SK-N-SH (cell line): ENCODE measurements around the gene MACROD1. TPM values are rescaled to one million over a fixed set of nuclear protein-coding genes. Genes with fewer than 3 reads are reported as not detected.

Experiments
- CTCF ChIA-PET: fragments of 300-600, 350-600 bp; formaldehyde crosslinking; extraction: SDS; loops from one replicate; lab custom pipeline; 2021; lab: Yijun Ruan, JAX
- POLR2A ChIA-PET: fragments of 350-600 bp; sonication (Branson Sonifier 250); formaldehyde crosslinking; extraction: SDS; loops from one replicate; lab custom pipeline; 2020; ENCODE audit warnings: antibody characterized with exemption, inconsistent platforms; lab: Yijun Ruan, JAX
- DNase-seq: peaks from one replicate; pipeline ENCODE4 v3.0.0; 2012
- H2AFZ ChIP-seq: fragments of 200-600 bp; sonication (generic); 2 replicates; pipeline ENCODE4 v1.8.1; 2016; ENCODE audit warnings: antibody characterized with exemption, mild to moderate bottlenecking, low read depth
- H3F3A ChIP-seq: fragments of 200-600 bp; sonication (generic); replicated peaks from 2 replicates; pipeline ENCODE3; 2016; ENCODE audit warnings: antibody characterized with exemption, mild to moderate bottlenecking; ENCODE audit not compliant: insufficient read depth
- H3K27ac ChIP-seq, 2 experiments: fragments of 200-500 bp in 1 of 2; fragments of 200-600 bp in 1 of 2; sonication (Bioruptor generic) in 1 of 2; sonication (generic), shearing (Covaris generic) in 1 of 2; 2 replicates each; pipeline versions ENCODE4 v1.5.1 to v1.6.1; 2014 to 2016; ENCODE audit warnings: low read depth in 2 of 2, inconsistent platforms in 1 of 2, low read length in 1 of 2, mild to moderate bottlenecking in 1 of 2, mixed read lengths in 1 of 2
- H3K27me3 ChIP-seq: fragments of 200-600 bp; sonication (generic), shearing (Covaris generic); 2 replicates; pipeline ENCODE4 v1.6.1; 2016; ENCODE audit warnings: mixed run types; ENCODE audit not compliant: insufficient read depth
- H3K36me3 ChIP-seq, 2 experiments: fragments of 200-500 bp in 1 of 2; fragments of 200-600 bp in 1 of 2; sonication (Bioruptor generic) in 1 of 2; sonication (generic) in 1 of 2; replicated peaks in 1 of 2; 2 replicates each; pipeline versions ENCODE3 to v1.5.1; 2014 to 2016; ENCODE audit warnings: low read length in 1 of 2, mild to moderate bottlenecking in 1 of 2; ENCODE audit not compliant: insufficient read depth in 2 of 2, control insufficient read depth in 1 of 2
- H3K4me1 ChIP-seq, 2 experiments: fragments of 200-500 bp in 1 of 2; fragments of 200-600 bp in 1 of 2; sonication (Bioruptor generic) in 1 of 2; sonication (generic), shearing (Covaris generic) in 1 of 2; 2 replicates each; pipeline versions ENCODE4 v1.5.1 to v1.6.1; 2014 to 2016; ENCODE audit warnings: low read depth in 1 of 2, low read length in 1 of 2, mixed run types in 1 of 2; ENCODE audit not compliant: insufficient read depth in 2 of 2, control insufficient read depth in 1 of 2
- H3K4me2 ChIP-seq: fragments of 200-600 bp; sonication (generic), shearing (Covaris generic); 2 replicates; pipeline ENCODE4 v1.6.1; 2017; ENCODE audit warnings: mixed run types
- H3K4me3 ChIP-seq, 2 experiments: fragments of 200-500 bp in 1 of 2; fragments of 200-600 bp in 1 of 2; sonication (Bioruptor generic) in 1 of 2; sonication (generic), shearing (Covaris generic) in 1 of 2; 2 replicates each; pipeline versions ENCODE4 v1.5.1 to v1.8.1; 2014 to 2016; ENCODE audit warnings: low read depth in 2 of 2, inconsistent platforms in 1 of 2, low read length in 1 of 2, mild to moderate bottlenecking in 1 of 2, mixed read lengths in 1 of 2, moderate library complexity in 1 of 2
- H3K79me2 ChIP-seq: fragments of 200-600 bp; sonication (generic); 2 replicates; pipeline ENCODE4 v1.8.1; 2017; ENCODE audit warnings: mild to moderate bottlenecking; ENCODE audit not compliant: insufficient read depth
- H3K9ac ChIP-seq: fragments of 200-600 bp; sonication (generic); 2 replicates; pipeline ENCODE4 v1.6.1; 2017; ENCODE audit warnings: mixed run types
- H3K9me2 ChIP-seq: fragments of 200-600 bp; sonication (generic); 2 replicates; pipeline ENCODE4 v1.6.1; 2017; ENCODE audit warnings: mixed run types
- H3K9me3 ChIP-seq: fragments of 200-600 bp; sonication (generic); 2 replicates; pipeline ENCODE4 v1.6.1; 2017; ENCODE audit warnings: mixed run types, mild to moderate bottlenecking, moderate library complexity
- H4K20me1 ChIP-seq: fragments of 200-600 bp; sonication (generic); 2 replicates; pipeline ENCODE4 v1.6.1; 2017; ENCODE audit warnings: mild to moderate bottlenecking, mixed run types; ENCODE audit not compliant: insufficient read depth
- CHD2 ChIP-seq: fragments of 150-350 bp; IDR thresholded peaks from 2 replicates; pipeline ENCODE4 v1.6.1; 2018; ENCODE audit warnings: low read length; ENCODE audit not compliant: partially characterized antibody
- EP300 ChIP-seq, 2 experiments: IDR thresholded peaks; 2 replicates each; pipeline versions ENCODE4 v1.4.0 to v1.6.1; 2012; ENCODE audit warnings: borderline replicate concordance in 1 of 2, low read depth in 1 of 2, low read length in 1 of 2
- EZH2phosphoT487 ChIP-seq: fragments of 200-600 bp; sonication (generic); IDR thresholded peaks from 2 replicates; pipeline ENCODE4 v1.6.1; 2017; ENCODE audit warnings: low read depth, mixed run types, mild to moderate bottlenecking, antibody characterized with exemption, moderate library complexity, borderline replicate concordance
- FOSL2 ChIP-seq: IDR thresholded peaks from 2 replicates; pipeline ENCODE4 v1.4.0; 2012; ENCODE audit warnings: low read depth, mild to moderate bottlenecking, moderate library complexity, borderline replicate concordance
- FOXJ3 ChIP-seq: sonication (generic); formaldehyde crosslinking; IDR thresholded peaks from 2 replicates; pipeline ENCODE4 v1.5.1; 2020; ENCODE audit warnings: mild to moderate bottlenecking, missing genetic modification reagents
- GABPA ChIP-seq: IDR thresholded peaks from 2 replicates; pipeline ENCODE4 v1.4.0; 2012; ENCODE audit warnings: low read depth, mild to moderate bottlenecking
- MAX ChIP-seq: IDR thresholded peaks from 2 replicates; pipeline ENCODE4 v1.4.0; 2012; ENCODE audit warnings: low read depth
- MEF2A ChIP-seq: IDR thresholded peaks from 2 replicates; pipeline ENCODE4 v1.4.0; 2012; ENCODE audit warnings: low read depth, borderline replicate concordance
- PBX3 ChIP-seq: IDR thresholded peaks from 2 replicates; pipeline ENCODE4; 2012
- POLR2AphosphoS5 ChIP-seq: IDR thresholded peaks from 2 replicates; pipeline ENCODE4 v1.6.1; 2012; ENCODE audit warnings: low read depth, low read length
- RFX5 ChIP-seq: IDR thresholded peaks from 2 replicates; pipeline ENCODE4 v1.6.1; 2012; ENCODE audit warnings: mild to moderate bottlenecking, improper control_type of control experiment, low read length
- TAF1 ChIP-seq: IDR thresholded peaks from 2 replicates; pipeline ENCODE4 v1.6.1; 2012; ENCODE audit warnings: low read depth, mild to moderate bottlenecking, low read length, moderate library complexity, borderline replicate concordance
- USF1 ChIP-seq: IDR thresholded peaks from 2 replicates; pipeline ENCODE4 v1.4.0; 2012; ENCODE audit warnings: low read depth, borderline replicate concordance
- ZBTB33 ChIP-seq: IDR thresholded peaks from 2 replicates; pipeline ENCODE4 v1.4.0; 2012; ENCODE audit warnings: low read depth, borderline replicate concordance
- WGBS: methylation state at CpG from one replicate; pipeline ENCODE4 v1.1.6; 2017; ENCODE audit warnings: low lambda C conversion rate; 5-methylcytosine and 5-hydroxymethylcytosine counted together
- polyA plus RNA-seq, 3 experiments: library from polyadenylated mRNA; depleted of rRNA; stranded (reverse); fragments of >200 nt; gene quantifications; 2 replicates each; pipeline ENCODE4 v1.2.3, GENCODE V29; 2012
- TF ChIP-seq, protein P1 (sequence below): fragments of 200-600 bp; sonication (generic); IDR thresholded peaks from 2 replicates; pipeline ENCODE4 v1.6.1; 2017; ENCODE audit warnings: antibody characterized with exemption, mild to moderate bottlenecking, moderate library complexity
- TF ChIP-seq, protein P2 (sequence below): fragments of 150-350 bp; IDR thresholded peaks from 2 replicates; pipeline ENCODE4 v1.6.1; 2017; ENCODE audit warnings: antibody characterized with exemption, low read length, low read depth, borderline replicate concordance

MACROD1 gene
- polyA plus RNA-seq, 1 of the 3 experiments (the other 2 are of a cell fraction): 49.1 TPM

GRCh38 chr11:64059339-64060140 is 106.4 kb downstream of the MACROD1 start:
- Histone ChIP-seq H3K4me2 (no peak overlapping the region), H4K20me1 (no peaks in the 10 kb centered on the region), H3F3A (no peaks in the 10 kb centered on the region), H3K27me3 (no peaks in the 10 kb centered on the region), H3K79me2 (no peaks in the 10 kb centered on the region), H3K4me1 (peaks cover 4 to 96% of the 10 kb centered on the region in 2 experiments; a peak in 3 of 4 replicates), H3K36me3 (no peaks in the 10 kb centered on the region), H2AFZ (no peak overlapping the region), H3K27ac (peak overlapping the region in 1 of 2 experiments; percentile 98; a peak in 2 of 4 replicates), H3K9me2 (no peaks in the 10 kb centered on the region), H3K4me3 (no peak overlapping the region), H3K9ac (no peak overlapping the region), H3K9me3 (no peaks in the 10 kb centered on the region)
- ChIA-PET POLR2A (interaction anchor here (0.7 to 1.9 kb wide), 7 partner anchors 10 to 88 kb away, joined by 3 to 14 read pairs (median 5); no protein-coding TSS in a partner anchor), CTCF (interaction anchor here (1.0 to 3.1 kb wide), 2 partner anchors 45 to 86 kb away, joined by 3 to 10 read pairs; no protein-coding TSS in a partner anchor)
- 90% methylated on average over 21 of the region's 24 CpGs for WGBS
- no peak for DNase-seq
- TF ChIP-seq CHD2 (no peak), FOXJ3 (CRISPR knock-in tag) (no peak), MAX (no peak), RFX5 (no peak), PBX3 (no peak), GABPA (no peak), TAF1 (no peak), MEF2A (no peak), EZH2phosphoT487 (no peak)
- TF ChIP-seq, protein P1, sequence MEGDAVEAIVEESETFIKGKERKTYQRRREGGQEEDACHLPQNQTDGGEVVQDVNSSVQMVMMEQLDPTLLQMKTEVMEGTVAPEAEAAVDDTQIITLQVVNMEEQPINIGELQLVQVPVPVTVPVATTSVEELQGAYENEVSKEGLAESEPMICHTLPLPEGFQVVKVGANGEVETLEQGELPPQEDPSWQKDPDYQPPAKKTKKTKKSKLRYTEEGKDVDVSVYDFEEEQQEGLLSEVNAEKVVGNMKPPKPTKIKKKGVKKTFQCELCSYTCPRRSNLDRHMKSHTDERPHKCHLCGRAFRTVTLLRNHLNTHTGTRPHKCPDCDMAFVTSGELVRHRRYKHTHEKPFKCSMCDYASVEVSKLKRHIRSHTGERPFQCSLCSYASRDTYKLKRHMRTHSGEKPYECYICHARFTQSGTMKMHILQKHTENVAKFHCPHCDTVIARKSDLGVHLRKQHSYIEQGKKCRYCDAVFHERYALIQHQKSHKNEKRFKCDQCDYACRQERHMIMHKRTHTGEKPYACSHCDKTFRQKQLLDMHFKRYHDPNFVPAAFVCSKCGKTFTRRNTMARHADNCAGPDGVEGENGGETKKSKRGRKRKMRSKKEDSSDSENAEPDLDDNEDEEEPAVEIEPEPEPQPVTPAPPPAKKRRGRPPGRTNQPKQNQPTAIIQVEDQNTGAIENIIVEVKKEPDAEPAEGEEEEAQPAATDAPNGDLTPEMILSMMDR: no peak

DNA sequence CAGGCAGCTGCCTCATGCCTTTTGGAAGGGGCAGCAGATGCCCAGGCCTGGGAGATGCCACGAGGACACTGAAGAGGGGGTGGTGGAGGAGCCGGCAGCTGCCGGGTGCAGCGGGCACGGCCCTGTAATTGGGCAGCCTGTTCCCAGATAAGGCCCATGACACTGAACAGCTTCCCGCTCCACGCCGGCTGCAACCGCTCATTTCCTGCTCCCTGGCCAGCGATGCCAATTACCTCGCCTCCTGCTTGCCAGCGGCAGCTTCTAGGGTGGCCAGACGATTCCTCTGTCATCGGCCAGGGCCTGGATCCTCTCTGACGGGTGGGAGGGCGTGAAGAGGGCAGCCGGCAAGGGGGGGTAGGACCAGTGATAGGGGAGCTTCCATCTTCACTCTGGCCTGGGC is 107.4 kb downstream of the MACROD1 start:
- H3F3A ChIP-seq: no peaks in the 10 kb centered on the region
- H3K4me3 ChIP-seq: no peak overlapping the region
- DNase-seq: peak; percentile 96
- WGBS: 43% methylated on average over 8 of the region's 17 CpGs
- no peaks in the 10 kb centered on the region for H3K36me3 ChIP-seq
- no peak overlapping the region for H3K9ac ChIP-seq
- H3K4me1 ChIP-seq: peaks cover 4 to 96% of the 10 kb centered on the region in 2 experiments; a peak in 3 of 4 replicates
- ChIA-PET CTCF (interaction anchor here (0.8 to 3.1 kb wide), 11 partner anchors 10 to 91 kb away, joined by 3 to 10 read pairs (median 3); no protein-coding TSS in a partner anchor), POLR2A (interaction anchor here (0.7 to 1.6 kb wide), 18 partner anchors 11 to 91 kb away, joined by 3 to 14 read pairs (median 5); no protein-coding TSS in a partner anchor)
- H3K79me2 ChIP-seq: no peaks in the 10 kb centered on the region
- no peaks in the 10 kb centered on the region for H4K20me1 ChIP-seq
- no peaks in the 10 kb centered on the region for H3K9me3 ChIP-seq
- no peak overlapping the region for H3K4me2 ChIP-seq
- H3K27ac ChIP-seq: peak overlapping the region in 1 of 2 experiments; percentile 100; a peak in 2 of 4 replicates
- H3K27me3 ChIP-seq: no peaks in the 10 kb centered on the region
- no peak overlapping the region for H2AFZ ChIP-seq
- H3K9me2 ChIP-seq: no peaks in the 10 kb centered on the region
- TF ChIP-seq, protein P2, sequence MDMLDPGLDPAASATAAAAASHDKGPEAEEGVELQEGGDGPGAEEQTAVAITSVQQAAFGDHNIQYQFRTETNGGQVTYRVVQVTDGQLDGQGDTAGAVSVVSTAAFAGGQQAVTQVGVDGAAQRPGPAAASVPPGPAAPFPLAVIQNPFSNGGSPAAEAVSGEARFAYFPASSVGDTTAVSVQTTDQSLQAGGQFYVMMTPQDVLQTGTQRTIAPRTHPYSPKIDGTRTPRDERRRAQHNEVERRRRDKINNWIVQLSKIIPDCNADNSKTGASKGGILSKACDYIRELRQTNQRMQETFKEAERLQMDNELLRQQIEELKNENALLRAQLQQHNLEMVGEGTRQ: no peak
- peak; percentile 63; the same call in 1 of the 2 replicates for TF ChIP-seq POLR2AphosphoS5
- TF ChIP-seq ZBTB33: no peak
- TF ChIP-seq FOSL2: no peak
- TF ChIP-seq EZH2phosphoT487: no peak
- TF ChIP-seq FOXJ3 (CRISPR knock-in tag): peak; percentile 99
- TF ChIP-seq MAX: no peak
- TF ChIP-seq USF1: no peak
- peak in 1 of 2 experiments; percentile 100; a peak in 2 of 4 replicates for TF ChIP-seq EP300 (IDR thresholded peaks at IDR 0.05; ENCODE audit: borderline replicate concordance in 1 of 2, low read depth in 1 of 2, low read length in 1 of 2)
